Measurements from ENCODE around the gene FER1L5. TPM values are rescaled to one million over a fixed set of nuclear protein-coding genes. Genes with fewer than 3 reads are reported as not detected.

The FER1L5 gene
- total and polyA plus RNA-seq, 2 experiments from 2014 or later: 0.18 to 0.76 TPM

DNA sequence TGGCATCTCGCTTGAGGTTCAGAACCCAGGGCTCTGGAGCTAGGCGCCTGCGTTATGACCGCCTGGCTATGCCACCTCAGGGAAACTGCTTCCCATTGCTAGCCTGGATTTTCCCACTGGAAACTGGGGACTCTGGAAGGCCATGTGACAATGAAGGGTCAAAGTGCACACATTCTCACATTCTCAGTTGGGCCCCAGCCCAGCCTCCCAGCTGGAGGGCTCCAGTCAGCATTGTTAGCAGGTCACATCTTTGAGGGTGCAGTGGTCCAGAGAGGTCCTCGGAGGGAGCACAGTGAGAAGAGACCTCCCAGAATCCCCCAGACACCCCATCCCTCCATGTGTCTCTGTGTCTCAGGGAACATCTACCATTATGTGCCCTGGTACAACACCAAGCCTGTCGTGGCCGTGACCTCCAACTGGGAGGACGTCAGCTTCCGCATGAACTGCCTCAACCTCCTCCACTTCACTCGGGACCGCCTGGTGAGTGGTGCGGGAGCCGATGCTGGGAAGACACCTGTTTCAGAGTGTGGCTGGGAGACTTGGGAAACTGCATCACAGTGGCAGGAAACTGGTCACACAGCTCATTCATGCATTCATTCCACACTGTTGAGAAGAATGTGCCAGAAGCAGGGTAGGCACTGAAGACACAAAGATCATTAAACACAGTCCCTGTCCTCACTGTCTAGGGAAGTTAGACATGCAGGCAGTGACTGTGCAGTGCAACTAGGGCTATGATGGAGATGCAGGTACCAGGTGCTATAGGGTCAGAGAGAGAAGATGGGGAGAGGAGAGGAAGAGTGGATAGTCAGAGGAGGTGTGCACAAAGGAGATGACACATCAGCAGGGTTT, 41.6 kb downstream of the FER1L5 start:
- Histone ChIP-seq H3K9me2 (ENCODE audit: insufficient read depth) (no peaks in the 10 kb centered on the region), H4K20me1 (replicated peaks; ENCODE audit: insufficient read depth) (no peaks in the 10 kb centered on the region), H2AFZ (no peak overlapping the region), H3K27me3 (ENCODE audit: insufficient read depth) (no peaks in the 10 kb centered on the region), H3K4me1 (ENCODE audit: insufficient read depth) (no peaks in the 10 kb centered on the region), H3K4me2 (no peak overlapping the region), H3K79me2 (replicated peaks; ENCODE audit: insufficient read depth) (no peaks in the 10 kb centered on the region), H3K4me3 (no peak overlapping the region), H3K36me3 (ENCODE audit: insufficient read depth) (no peaks in the 10 kb centered on the region), H3K27ac (ENCODE audit: low read depth) (no peak overlapping the region), H3F3A (replicated peaks; ENCODE audit: low read depth) (no peaks in the 10 kb centered on the region)
- no peaks in the 10 kb centered on the region for H3K9me3 Mint-ChIP-seq
- H3K36me3 Mint-ChIP-seq (ENCODE audit: low read depth): no peaks in the 10 kb centered on the region
- H3K27me3 Mint-ChIP-seq (ENCODE audit: insufficient read depth, low read depth, poor library complexity): peaks cover 4% of the 10 kb centered on the region
- no peak overlapping the region for H3K27ac Mint-ChIP-seq
- TF ChIP-seq, protein P1, sequence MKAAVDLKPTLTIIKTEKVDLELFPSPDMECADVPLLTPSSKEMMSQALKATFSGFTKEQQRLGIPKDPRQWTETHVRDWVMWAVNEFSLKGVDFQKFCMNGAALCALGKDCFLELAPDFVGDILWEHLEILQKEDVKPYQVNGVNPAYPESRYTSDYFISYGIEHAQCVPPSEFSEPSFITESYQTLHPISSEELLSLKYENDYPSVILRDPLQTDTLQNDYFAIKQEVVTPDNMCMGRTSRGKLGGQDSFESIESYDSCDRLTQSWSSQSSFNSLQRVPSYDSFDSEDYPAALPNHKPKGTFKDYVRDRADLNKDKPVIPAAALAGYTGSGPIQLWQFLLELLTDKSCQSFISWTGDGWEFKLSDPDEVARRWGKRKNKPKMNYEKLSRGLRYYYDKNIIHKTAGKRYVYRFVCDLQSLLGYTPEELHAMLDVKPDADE (IDR thresholded peaks at IDR 0.05): no peak
- TF ChIP-seq CREB1 (CRISPR knock-in tag; IDR thresholded peaks at IDR 0.05; ENCODE audit: low read depth) (no peak), EZH2phosphoT487 (IDR thresholded peaks at IDR 0.05; ENCODE audit: unreplicated experiment) (no peak), ZNF331 (CRISPR knock-in tag; IDR thresholded peaks at IDR 0.05; ENCODE audit: low read depth) (no peak), STAT1 (IDR thresholded peaks at IDR 0.05; ENCODE audit: unreplicated experiment) (no peak), NANOG (IDR thresholded peaks at IDR 0.05; ENCODE audit: borderline replicate concordance) (no peak), POLR2AphosphoS5 (IDR thresholded peaks at IDR 0.05; ENCODE audit: low read depth) (no peak), EZH2 (IDR thresholded peaks at IDR 0.05; ENCODE audit: low read depth, unreplicated experiment) (no peak), ZNF114 (CRISPR knock-in tag; IDR thresholded peaks at IDR 0.05) (no peak)
- TF ChIP-seq, protein P2, sequence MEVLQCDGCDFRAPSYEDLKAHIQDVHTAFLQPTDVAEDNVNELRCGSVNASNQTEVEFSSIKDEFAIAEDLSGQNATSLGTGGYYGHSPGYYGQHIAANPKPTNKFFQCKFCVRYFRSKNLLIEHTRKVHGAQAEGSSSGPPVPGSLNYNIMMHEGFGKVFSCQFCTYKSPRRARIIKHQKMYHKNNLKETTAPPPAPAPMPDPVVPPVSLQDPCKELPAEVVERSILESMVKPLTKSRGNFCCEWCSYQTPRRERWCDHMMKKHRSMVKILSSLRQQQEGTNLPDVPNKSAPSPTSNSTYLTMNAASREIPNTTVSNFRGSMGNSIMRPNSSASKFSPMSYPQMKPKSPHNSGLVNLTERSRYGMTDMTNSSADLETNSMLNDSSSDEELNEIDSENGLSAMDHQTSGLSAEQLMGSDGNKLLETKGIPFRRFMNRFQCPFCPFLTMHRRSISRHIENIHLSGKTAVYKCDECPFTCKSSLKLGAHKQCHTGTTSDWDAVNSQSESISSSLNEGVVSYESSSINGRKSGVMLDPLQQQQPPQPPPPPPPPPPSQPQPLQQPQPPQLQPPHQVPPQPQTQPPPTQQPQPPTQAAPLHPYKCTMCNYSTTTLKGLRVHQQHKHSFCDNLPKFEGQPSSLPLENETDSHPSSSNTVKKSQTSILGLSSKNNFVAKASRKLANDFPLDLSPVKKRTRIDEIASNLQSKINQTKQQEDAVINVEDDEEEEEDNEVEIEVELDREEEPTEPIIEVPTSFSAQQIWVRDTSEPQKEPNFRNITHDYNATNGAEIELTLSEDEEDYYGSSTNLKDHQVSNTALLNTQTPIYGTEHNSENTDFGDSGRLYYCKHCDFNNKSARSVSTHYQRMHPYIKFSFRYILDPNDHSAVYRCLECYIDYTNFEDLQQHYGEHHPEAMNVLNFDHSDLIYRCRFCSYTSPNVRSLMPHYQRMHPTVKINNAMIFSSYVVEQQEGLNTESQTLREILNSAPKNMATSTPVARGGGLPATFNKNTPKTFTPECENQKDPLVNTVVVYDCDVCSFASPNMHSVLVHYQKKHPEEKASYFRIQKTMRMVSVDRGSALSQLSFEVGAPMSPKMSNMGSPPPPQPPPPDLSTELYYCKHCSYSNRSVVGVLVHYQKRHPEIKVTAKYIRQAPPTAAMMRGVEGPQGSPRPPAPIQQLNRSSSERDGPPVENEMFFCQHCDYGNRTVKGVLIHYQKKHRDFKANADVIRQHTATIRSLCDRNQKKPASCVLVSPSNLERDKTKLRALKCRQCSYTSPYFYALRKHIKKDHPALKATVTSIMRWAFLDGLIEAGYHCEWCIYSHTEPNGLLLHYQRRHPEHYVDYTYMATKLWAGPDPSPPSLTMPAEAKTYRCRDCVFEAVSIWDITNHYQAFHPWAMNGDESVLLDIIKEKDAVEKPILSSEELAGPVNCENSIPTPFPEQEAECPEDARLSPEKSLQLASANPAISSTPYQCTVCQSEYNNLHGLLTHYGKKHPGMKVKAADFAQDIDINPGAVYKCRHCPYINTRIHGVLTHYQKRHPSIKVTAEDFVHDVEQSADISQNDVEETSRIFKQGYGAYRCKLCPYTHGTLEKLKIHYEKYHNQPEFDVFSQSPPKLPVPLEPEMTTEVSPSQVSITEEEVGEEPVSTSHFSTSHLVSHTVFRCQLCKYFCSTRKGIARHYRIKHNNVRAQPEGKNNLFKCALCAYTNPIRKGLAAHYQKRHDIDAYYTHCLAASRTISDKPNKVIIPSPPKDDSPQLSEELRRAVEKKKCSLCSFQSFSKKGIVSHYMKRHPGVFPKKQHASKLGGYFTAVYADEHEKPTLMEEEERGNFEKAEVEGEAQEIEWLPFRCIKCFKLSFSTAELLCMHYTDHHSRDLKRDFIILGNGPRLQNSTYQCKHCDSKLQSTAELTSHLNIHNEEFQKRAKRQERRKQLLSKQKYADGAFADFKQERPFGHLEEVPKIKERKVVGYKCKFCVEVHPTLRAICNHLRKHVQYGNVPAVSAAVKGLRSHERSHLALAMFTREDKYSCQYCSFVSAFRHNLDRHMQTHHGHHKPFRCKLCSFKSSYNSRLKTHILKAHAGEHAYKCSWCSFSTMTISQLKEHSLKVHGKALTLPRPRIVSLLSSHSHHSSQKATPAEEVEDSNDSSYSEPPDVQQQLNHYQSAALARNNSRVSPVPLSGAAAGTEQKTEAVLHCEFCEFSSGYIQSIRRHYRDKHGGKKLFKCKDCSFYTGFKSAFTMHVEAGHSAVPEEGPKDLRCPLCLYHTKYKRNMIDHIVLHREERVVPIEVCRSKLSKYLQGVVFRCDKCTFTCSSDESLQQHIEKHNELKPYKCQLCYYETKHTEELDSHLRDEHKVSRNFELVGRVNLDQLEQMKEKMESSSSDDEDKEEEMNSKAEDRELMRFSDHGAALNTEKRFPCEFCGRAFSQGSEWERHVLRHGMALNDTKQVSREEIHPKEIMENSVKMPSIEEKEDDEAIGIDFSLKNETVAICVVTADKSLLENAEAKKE (CRISPR knock-in tag; IDR thresholded peaks at IDR 0.05): no peak
- TF ChIP-seq, protein P3, sequence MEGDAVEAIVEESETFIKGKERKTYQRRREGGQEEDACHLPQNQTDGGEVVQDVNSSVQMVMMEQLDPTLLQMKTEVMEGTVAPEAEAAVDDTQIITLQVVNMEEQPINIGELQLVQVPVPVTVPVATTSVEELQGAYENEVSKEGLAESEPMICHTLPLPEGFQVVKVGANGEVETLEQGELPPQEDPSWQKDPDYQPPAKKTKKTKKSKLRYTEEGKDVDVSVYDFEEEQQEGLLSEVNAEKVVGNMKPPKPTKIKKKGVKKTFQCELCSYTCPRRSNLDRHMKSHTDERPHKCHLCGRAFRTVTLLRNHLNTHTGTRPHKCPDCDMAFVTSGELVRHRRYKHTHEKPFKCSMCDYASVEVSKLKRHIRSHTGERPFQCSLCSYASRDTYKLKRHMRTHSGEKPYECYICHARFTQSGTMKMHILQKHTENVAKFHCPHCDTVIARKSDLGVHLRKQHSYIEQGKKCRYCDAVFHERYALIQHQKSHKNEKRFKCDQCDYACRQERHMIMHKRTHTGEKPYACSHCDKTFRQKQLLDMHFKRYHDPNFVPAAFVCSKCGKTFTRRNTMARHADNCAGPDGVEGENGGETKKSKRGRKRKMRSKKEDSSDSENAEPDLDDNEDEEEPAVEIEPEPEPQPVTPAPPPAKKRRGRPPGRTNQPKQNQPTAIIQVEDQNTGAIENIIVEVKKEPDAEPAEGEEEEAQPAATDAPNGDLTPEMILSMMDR (conservative IDR thresholded peaks at IDR 0.05; ENCODE audit: low read depth in 2 of 2): no peak
- TF ChIP-seq, protein P4, sequence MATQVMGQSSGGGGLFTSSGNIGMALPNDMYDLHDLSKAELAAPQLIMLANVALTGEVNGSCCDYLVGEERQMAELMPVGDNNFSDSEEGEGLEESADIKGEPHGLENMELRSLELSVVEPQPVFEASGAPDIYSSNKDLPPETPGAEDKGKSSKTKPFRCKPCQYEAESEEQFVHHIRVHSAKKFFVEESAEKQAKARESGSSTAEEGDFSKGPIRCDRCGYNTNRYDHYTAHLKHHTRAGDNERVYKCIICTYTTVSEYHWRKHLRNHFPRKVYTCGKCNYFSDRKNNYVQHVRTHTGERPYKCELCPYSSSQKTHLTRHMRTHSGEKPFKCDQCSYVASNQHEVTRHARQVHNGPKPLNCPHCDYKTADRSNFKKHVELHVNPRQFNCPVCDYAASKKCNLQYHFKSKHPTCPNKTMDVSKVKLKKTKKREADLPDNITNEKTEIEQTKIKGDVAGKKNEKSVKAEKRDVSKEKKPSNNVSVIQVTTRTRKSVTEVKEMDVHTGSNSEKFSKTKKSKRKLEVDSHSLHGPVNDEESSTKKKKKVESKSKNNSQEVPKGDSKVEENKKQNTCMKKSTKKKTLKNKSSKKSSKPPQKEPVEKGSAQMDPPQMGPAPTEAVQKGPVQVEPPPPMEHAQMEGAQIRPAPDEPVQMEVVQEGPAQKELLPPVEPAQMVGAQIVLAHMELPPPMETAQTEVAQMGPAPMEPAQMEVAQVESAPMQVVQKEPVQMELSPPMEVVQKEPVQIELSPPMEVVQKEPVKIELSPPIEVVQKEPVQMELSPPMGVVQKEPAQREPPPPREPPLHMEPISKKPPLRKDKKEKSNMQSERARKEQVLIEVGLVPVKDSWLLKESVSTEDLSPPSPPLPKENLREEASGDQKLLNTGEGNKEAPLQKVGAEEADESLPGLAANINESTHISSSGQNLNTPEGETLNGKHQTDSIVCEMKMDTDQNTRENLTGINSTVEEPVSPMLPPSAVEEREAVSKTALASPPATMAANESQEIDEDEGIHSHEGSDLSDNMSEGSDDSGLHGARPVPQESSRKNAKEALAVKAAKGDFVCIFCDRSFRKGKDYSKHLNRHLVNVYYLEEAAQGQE (IDR thresholded peaks at IDR 0.05; ENCODE audit: unreplicated experiment): no peak
- no peak for ATAC-seq
- DNase-seq (ENCODE audit: low spot score): no peak
- no peak overlapping the region; the same call in 2 of the 3 replicates for H3K4me3 Mint-ChIP-seq
- H3K4me1 Mint-ChIP-seq: peaks cover 15% of the 10 kb centered on the region
